GM18498 (cell line): ENCODE results near the gene MAPRE3.
A peak's percentile ranks its signal among the peaks of the same experiment; 100 is the strongest.
"Not testable (repeated sequence)": the region's sequence is repeated elsewhere in the genome, so short reads cannot be mapped to it uniquely, and the experiment has no call there.

Experiments
- ATAC-seq: cut with Tn5 transposase; IDR thresholded peaks from one replicate; pipeline ENCODE4 v1.9.1; 2021; ENCODE audit warnings: mild to moderate bottlenecking, moderate library complexity; ENCODE audit not compliant: unreplicated experiment

The MAPRE3 gene

DNA sequence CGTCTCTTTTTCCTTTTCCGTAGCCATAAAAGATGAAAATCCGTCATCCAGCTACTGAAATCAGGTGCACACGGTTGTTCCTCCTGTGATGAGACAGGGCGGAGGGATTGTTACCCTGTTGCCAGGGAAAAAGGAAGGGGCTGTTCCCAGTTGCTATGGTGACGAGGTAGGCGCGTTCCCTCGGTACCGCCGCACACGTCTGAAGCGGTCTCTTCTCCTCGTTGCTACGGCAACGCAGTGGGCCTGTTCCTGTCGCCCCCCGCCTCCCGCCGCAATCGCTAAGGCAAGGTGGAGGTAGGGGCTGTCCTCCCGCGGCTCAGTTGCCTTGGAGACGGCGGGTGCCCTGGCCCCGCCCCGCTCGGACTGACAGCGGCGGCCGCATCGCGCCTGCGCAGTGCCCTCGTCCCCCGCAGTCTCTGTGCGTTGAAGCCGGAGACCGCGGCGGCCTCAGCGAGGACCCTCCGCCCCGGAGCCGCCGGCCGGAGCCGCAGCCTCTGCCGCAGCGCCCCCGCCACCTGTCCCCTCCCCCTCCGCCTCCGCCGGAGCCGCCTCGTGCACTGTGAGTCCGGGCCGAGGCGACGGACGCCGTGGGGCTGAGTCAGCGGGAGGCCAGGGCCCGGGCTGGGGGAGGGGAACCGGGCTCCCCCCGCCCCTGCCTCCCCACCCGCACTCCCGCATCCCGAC is at the start of gene MAPRE3:
MAPRE3 (plus strand) TSS at position 394 of the 684 bp plus-strand sequence. CDS start 51,582 bp downstream, outside the sequence.
- ATAC-seq: peak; percentile 95

DNA sequence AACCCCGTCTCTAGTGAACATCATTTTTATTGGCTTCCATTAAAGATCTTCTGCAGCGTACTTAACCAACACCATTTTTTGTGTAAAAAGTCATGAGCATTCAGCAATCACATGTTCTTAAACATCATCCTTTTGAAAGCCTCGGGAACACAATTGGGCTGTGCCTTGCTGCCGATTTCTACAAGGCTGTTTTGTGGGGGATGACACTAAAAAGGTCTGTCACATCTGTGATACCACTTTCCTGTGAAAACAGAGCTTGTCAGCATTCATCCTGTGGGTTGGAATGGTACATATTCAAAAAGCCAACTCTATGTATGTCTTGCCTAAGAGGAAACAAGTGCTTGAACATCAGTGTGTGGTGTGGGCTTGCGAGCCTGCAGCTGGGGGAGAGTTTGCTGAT is 49.1 kb upstream of the MAPRE3 start:
- ATAC-seq: no peak

DNA sequence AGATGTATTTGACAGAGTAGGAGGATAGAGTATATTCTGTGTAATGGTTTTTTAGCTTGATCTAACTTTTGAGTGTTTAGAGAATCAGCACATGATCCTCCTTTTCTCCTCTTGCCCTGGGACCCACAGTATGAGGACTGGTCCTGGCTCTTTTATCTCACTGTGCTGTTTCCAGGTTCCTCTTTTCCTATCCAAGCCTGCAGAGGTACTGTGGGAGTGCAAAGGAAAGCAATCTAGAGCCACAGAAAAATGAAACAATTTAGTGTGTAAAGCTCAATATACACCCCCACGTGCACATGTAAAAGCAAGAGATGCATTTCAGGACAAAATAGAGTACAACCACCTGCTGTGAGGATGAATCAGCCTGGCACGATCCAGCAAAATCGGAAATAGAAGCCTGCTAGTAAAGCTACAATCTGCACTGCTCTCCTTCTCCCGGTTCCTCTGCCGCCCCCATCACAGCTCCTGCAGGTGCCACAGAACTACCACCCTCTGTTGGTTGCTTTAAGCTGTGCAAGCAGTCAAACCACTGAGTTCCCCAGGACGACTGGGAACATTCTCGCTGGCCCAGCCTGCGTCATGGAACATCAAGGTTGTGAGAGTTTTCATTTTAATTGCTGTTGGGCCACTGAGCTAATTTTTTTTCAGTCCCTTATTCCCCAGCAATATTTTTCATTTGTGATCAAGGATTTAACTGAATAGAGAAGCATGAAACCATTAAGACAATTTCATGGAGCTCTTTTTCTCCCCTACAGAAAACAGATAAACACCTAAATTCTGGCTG is 47.8 kb upstream of the MAPRE3 start:
- no peak for ATAC-seq

DNA sequence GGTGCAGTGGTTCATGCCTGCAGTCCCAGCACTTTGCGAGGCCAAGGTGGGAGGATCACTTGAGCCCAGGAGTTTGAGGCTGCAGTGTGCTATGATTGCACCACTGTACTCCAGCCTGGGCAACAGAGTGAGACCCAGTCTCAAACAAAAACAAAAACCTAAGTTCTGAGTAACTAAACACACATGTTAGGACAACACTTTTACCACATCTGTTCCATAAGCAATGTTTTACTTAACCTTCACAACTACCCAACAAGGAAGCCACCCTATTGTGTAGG is 47.3 kb upstream of the MAPRE3 start:
- ATAC-seq: not testable (repeated sequence)

DNA sequence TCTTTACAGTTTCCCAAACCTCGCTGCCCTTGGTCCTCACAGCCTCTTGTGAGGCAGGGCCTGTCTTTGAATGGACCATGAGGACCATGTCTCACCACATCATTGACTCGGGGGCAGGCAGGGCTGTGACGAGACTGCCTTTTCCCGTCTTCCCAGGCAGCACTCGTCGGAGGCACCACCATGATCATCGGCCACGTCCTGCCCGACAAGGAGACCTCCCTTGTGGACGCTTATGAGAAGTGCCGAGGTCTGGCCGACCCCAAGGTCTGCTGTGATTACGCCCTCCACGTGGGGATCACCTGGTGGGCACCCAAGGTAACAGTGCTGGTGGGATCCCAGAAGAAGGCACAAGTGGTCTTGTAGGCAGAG is 45.7 kb upstream of the MAPRE3 start:
- no peak for ATAC-seq

DNA sequence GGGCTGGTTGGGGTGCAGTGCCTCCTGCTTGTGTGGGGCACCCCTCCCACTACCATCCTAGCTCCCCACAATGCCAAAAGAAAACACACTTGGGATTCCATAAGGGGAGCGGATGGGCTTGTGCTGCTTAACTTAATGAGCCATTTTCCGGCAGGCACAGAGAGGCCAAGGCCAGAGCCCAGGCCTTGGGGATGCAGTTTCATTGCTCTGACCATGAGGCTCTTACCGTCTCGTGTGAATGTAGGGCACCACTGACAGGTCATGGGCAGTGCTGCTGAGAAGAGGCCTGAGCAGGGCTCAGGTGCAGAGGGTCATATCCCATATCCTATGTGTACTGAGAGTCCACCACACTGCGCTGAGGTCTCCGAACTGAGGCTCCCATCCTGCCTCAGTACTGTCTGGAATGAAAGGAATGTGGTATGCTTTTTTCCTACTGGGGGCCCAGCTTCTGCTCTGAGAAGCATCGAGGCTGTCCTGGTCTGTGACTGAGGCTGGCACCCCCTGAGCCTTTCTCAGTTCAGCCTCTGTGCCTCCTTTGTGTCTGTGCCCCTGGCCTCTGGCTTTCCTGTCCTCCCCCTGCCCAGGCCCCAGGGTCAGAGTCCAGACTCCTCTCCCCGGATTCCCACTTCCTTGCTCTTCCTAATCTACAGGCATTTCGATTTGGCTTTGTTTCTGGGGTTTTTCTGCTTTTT is 45.2 kb upstream of the MAPRE3 start:
- no peak for ATAC-seq

DNA sequence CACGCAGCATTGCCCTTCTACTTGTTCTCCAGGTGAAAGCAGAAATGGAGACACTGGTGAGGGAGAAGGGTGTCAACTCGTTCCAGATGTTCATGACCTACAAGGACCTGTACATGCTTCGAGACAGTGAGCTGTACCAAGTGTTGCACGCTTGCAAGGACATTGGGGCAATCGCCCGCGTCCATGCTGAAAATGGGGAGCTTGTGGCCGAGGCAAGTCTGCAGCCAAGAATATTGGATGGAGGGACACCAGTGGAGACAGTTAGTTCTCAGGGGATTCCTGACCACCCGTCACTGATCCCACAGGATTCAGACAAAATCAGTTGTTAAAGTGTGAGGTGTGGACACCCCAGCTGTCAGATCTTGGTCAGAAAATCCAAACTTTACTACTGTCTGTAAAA is 43.2 kb upstream of the MAPRE3 start:
- ATAC-seq: no peak

DNA sequence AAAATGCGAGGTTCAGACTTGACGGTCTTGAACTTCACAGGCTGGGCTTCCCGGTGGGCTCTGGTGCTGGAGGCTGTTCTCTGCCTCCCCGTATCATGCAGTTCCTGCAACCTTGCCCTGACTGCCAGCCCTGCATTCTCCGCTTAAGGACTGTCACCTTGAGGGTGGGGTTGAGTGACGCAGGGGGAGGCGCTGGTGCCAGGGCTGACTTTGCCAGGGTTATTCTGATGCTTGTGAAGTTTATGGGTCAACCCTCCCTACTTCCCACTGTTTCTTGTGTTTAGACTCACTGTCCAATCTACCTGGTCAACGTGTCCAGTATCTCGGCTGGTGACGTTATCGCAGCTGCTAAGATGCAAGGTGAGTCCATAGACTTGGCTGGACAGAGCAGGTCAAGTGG is 37.5 kb upstream of the MAPRE3 start:
- ATAC-seq: no peak

DNA sequence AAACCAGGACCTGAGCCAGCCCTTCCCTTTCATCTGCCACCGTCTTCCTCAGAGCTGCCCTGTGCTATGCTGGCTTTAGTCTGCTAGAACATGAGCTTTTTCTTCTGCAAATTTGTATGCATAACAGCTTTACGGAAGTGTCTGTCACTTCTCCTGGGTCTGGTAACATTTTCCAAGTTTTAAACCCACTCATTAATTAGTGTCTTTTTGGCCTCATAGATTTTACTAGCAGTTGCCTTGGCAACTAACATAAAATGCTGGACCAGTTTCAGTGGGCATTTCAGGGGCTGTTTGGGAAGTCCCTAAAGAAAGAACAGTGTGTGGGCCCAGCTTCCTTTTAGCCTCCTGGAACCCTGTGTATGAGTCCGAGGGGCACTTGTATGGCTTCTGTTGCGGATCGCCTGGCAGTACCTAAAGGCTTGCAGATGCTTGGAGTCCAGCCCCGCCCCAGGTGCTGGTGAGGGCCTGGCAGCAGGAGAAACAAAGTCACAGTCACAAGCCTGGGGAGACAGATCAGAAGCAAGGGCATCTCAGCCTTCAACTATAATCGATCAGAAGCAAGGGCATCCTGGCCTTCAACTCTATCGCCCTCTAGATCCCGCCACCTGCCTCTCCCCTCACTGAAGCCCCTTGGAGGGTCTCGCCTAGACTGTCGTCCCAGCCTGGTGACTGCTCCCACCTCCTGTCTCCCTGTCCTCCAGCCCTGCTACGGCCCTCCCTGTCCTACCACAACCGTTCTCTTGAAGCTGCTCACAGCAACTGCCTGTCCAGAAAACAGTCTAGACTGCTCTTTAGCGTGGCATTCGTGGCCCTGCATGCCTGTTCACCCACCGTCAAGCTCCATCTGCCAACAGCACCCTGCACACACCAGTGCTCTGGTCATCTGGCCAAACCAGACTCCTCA is 36.8 kb upstream of the MAPRE3 start:
- ATAC-seq: no peak

DNA sequence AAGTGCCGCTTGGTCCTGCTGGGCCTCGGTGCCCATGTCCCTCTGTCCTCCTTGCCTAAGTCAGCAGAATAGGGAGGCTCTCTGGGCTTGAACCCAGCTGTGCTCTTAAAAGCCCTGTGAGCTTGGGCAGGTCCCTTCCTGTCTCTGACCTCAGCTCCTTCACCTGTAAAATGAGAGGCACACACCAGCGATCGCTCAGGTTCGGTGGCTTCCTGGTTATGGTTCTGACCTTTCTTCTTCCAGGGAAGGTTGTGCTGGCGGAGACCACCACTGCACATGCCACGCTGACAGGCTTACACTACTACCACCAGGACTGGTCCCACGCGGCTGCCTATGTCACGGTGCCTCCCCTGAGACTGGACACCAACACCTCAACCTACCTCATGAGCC is 36.1 kb upstream of the MAPRE3 start:
- ATAC-seq: no peak

- no peak for ATAC-seq
Observed at GRCh38 chr2:26934985-26935384, 35.5 kb upstream of the MAPRE3 start.

- ATAC-seq: no peak
Observed at GRCh38 chr2:26936855-26937254, 33.6 kb upstream of the MAPRE3 start.

GRCh38 chr2:26938399-26939118 is 31.9 kb upstream of the MAPRE3 start:
- ATAC-seq: no peak

GRCh38 chr2:26940001-26940400 is 30.4 kb upstream of the MAPRE3 start:
- ATAC-seq: no peak

DNA sequence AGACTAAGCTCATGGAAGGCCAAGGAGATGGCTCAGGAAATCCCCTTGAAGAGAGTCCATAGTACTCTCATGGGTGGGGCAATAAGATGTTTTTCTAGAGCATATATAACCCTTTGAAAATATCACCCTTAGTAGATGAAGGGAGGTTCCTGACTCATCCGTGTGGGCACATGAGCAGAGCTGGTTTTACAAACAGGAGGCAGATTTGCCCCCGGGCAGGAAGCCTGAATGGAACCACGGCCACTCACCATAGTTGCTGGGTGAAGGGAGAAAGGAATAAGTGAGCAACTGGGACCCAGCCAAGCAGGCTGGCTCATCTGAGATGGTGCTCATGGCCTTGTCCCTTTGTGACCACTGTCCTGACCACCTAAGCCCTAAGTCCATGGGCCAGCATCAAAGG is 29.0 kb upstream of the MAPRE3 start:
- ATAC-seq: no peak

- ATAC-seq: no peak
Observed at GRCh38 chr2:26942543-26943295, 27.7 kb upstream of the MAPRE3 start.

- ATAC-seq: no peak
Observed at GRCh38 chr2:26945991-26946750, 24.3 kb upstream of the MAPRE3 start.

DNA sequence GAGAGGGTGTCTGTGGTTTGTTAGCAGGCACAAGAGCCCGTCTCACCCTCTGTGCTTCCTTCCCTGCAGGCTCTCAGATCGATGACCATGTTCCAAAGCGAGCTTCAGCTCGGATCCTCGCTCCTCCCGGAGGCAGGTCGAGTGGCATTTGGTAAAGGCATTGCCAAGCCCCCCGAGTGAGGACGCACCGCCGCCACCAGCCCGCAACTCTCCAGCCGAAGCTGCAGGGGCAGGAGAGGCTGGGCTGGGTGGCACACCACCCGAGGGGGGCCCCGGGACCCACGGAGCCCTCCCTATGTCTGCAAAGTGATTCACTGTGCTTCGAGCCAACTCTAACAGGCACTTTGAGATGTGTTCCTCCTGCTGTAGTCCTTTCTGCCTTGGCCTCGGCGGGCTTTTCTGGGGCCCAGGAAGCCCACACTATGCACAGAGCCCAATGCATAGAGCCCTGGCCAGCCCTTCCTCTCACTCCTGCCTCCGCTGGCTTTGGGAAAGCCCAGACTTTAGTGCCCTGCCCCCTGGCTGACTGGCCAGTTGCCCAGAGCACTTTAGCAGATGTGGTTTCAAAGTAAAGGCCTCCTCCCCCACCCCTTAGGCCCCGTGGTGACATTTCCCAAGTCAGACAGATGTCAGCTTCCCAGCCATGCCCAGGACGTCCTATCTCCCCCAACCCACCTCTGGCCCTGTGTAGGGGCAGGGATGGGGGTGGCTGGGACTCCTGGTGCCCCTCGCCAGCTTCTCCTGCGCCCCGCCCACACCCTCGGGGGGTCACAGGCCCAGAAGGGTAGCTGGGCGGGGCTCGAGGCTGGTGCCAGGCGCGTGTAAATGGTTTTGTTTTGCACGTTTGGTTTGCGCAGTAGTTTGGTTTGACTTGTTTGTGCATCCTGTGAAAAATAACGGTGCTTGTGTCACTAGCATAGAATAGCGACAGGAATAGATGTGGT is 23.3 kb upstream of the MAPRE3 start:
- ATAC-seq: no peak
